ENCODE results near the gene SGPP1. TPM values are rescaled to one million over a fixed set of nuclear protein-coding genes. Genes with fewer than 3 reads are reported as not detected.
"Not testable (repeated sequence)": the region's sequence is repeated elsewhere in the genome, so short reads cannot be mapped to it uniquely, and the experiment has no call there.

The SGPP1 gene
- total RNA-seq, 2 donors from 2014 or later = 12.1 to 13.1 TPM

DNA sequence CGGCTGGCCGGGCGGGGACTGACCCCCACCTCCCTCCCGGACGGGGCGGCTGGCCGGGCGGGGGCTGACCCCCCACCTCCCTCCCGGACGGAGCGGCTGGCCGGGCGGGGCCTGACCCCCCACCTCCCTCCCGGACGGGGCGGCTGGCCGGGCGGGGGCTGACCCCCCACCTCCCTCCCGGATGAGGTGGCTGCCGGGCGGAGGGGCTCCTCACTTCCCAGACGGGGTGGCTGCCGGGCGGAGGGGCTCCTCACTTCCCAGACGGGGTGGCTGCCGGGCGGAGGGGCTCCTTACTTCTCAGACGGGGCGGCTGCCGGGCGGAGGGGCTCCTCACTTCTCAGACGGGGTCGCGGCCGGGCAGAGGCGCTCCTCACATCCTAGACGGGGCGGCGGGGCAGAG lies 23.2 kb upstream of the SGPP1 start:
- not testable (repeated sequence) for H3K27ac Mint-ChIP-seq; H3K9me3 Mint-ChIP-seq; ATAC-seq (replicated peaks in 1 of 2); H3K36me3 Mint-ChIP-seq (ENCODE audit: insufficient read depth in 2 of 2); H3K27me3 Mint-ChIP-seq (ENCODE audit: low read depth); DNase-seq; H3K4me3 Mint-ChIP-seq
- peaks cover 10% of the 10 kb centered on the region for H3K4me1 Mint-ChIP-seq (ENCODE audit: low read depth)

DNA sequence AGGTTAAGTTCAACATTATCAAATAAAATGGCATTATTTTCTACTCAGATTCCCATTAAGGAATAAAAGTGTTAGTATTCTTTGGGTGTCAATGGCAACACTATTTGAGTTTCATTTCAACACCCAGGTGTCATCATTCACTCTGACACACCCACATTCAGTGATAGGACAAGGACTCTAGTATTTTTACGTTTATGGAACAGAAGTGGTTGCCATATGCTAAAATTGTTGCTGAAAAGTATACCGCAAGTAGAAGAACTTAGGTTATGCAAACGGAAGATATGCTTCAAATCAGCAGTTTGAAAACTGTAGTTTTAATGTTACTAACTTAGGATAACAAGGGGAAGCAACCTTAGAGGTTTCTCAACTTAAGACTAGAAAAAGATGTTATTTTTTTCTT lies 20.0 kb upstream of the SGPP1 start:
- no peak overlapping the region for H3K4me3 Mint-ChIP-seq
- no peaks in the 10 kb centered on the region for H3K9me3 Mint-ChIP-seq
- peaks cover 20% of the 10 kb centered on the region for H3K4me1 Mint-ChIP-seq (ENCODE audit: low read depth)
- no peak for ATAC-seq (replicated peaks in 1 of 2)
- no peaks in the 10 kb centered on the region for H3K36me3 Mint-ChIP-seq (ENCODE audit: insufficient read depth in 2 of 2)
- DNase-seq = no peak
- no peak overlapping the region for H3K27ac Mint-ChIP-seq
- no peaks in the 10 kb centered on the region for H3K27me3 Mint-ChIP-seq (ENCODE audit: low read depth)

DNA sequence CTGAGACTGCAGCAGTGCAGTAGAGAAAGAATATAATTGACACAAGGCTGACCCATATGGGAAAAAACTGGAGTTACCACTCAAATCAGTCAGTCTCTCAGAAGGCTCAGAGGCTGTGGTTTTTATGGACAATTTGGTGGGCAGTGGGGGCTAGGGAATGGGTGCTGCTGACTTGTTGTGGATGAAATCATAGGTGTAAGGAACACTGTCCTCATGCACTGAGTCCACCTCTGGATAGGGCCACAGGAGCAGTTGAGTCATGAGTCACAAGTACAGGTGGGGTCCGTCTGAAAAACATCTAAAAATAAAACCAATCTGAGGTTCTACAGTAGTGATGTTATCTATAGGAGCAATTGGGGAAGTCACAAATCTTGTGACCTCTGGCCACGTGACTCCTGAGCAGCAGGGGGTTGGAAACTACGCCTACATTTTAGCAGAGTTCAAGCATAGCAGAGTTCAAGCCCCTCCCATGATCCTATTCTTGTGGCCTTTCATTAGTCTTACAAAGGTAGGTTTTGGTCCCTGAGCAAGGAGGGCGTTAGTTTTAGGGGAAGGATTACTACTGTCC lies 18.1 kb upstream of the SGPP1 start:
- H3K4me1 Mint-ChIP-seq (ENCODE audit: low read depth) = peaks cover 16% of the 10 kb centered on the region
- H3K9me3 Mint-ChIP-seq = no peaks in the 10 kb centered on the region
- no peak overlapping the region for H3K27ac Mint-ChIP-seq
- H3K36me3 Mint-ChIP-seq (ENCODE audit: insufficient read depth in 2 of 2) = no peaks in the 10 kb centered on the region
- DNase-seq (peak in 1 of 2 donors; percentile 12), ATAC-seq (replicated peaks in 1 of 2) (peak; percentile 60 to 63)
- H3K27me3 Mint-ChIP-seq (ENCODE audit: low read depth) = no peaks in the 10 kb centered on the region
- no peak overlapping the region for H3K4me3 Mint-ChIP-seq

DNA sequence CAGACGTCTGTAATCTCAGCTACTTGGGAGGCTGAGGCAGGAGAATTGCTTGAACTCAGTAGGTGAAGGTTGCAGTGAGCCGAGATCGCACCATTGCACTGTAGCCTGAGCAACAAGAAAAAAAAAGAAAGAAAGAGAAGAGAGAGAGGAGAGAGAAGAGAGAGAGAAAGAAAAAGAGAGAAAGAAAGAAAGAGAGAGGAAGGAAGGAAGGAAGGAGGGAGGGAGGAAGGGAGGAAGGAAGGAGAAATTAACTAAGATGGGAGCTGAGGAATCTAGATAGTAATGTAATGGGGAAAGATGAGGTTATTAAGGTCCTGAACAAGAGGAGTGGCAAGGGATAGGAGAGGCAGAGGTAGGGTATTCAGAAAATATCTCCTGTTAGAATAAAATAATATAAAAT lies 17.4 kb upstream of the SGPP1 start:
- H3K27me3 Mint-ChIP-seq (ENCODE audit: low read depth) = no peaks in the 10 kb centered on the region
- no peak for ATAC-seq (replicated peaks in 1 of 2)
- DNase-seq = no peak
- no peaks in the 10 kb centered on the region for H3K9me3 Mint-ChIP-seq
- no peaks in the 10 kb centered on the region for H3K36me3 Mint-ChIP-seq (ENCODE audit: insufficient read depth in 2 of 2)
- H3K4me1 Mint-ChIP-seq (ENCODE audit: low read depth) = peaks cover 16% of the 10 kb centered on the region
- H3K4me3 Mint-ChIP-seq = no peak overlapping the region
- H3K27ac Mint-ChIP-seq = no peak overlapping the region

DNA sequence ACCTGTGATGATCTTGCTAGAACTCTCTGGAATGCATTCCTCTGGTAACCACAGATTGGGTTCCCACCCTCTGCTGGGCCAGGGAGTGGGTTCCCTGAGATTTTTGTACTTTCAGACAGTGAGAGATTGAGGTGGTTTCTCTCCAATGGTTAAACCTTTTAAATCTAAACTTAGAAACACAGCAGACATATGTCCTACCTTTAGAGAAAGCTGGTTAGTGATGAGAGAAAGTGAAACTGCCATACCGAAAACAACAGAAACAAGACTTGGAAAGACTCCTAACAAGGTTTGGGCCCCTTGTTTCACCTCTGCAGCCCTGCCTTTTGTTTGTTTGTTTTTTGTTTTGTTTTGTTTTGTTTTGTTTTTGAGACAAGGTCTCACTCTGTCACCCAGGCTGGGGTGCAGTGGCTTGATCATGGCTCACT lies 9.7 kb upstream of the SGPP1 start:
- H3K36me3 Mint-ChIP-seq (ENCODE audit: insufficient read depth in 2 of 2) = no peaks in the 10 kb centered on the region
- ATAC-seq (replicated peaks in 1 of 2) (peak; percentile 84 to 85), DNase-seq (no peak)
- no peaks in the 10 kb centered on the region for H3K9me3 Mint-ChIP-seq
- peak overlapping the region; percentile 50 to 58 for H3K4me3 Mint-ChIP-seq
- H3K27ac Mint-ChIP-seq = peak overlapping the region; percentile 76
- peaks cover 16% of the 10 kb centered on the region for H3K4me1 Mint-ChIP-seq (ENCODE audit: low read depth)
- no peaks in the 10 kb centered on the region for H3K27me3 Mint-ChIP-seq (ENCODE audit: low read depth)

DNA sequence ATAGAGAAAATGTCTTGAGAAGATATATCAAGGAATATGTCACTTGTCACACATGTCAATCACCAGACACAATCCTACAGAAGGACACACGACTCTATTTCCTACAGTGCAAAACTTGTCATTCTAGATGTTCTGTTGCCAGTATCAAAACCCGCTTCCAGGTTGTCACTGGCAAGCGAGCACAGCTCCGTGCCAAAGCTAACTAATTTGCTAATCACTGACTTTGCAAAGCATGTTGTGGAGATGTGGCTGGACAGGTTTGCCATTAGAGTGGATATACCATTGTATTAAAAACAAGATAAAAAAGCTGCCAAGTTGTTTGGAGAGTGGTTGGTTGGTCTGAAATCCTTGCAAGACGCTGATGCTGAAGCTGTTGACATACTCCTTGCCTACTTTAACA lies 7.9 kb upstream of the SGPP1 start:
- Mint-ChIP-seq H3K27me3 (ENCODE audit: low read depth) (no peaks in the 10 kb centered on the region), H3K4me3 (no peak overlapping the region), H3K9me3 (no peaks in the 10 kb centered on the region), H3K36me3 (ENCODE audit: insufficient read depth in 2 of 2) (no peaks in the 10 kb centered on the region), H3K27ac (no peak overlapping the region), H3K4me1 (ENCODE audit: low read depth) (peaks cover 16% of the 10 kb centered on the region)
- ATAC-seq (replicated peaks in 1 of 2) (no peak), DNase-seq (no peak)

DNA sequence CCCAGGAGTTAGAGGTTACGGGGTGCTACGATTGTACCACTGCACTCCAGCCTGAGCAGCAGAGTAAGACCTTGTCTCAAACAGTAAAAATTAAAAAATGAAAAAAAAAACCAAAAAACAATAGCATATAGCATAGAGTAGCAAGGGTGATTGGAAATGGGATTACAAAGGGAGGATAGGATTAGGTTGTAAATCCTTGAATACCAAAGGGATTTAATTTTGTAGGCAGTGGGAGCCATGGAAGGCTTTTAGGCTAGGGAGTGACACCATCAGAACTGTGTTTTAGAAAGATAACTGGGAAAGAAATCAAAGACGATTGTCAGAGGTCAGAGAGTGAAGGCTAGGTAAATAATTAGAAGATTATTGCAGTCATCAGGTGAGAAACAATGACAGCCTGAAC lies 2.8 kb upstream of the SGPP1 start:
- ATAC-seq (replicated peaks in 1 of 2) (no peak), DNase-seq (no peak)
- Mint-ChIP-seq H3K4me1 (ENCODE audit: low read depth) (peaks cover 23% of the 10 kb centered on the region), H3K9me3 (no peaks in the 10 kb centered on the region), H3K4me3 (no peak overlapping the region), H3K27ac (no peak overlapping the region), H3K27me3 (ENCODE audit: low read depth) (no peaks in the 10 kb centered on the region), H3K36me3 (ENCODE audit: insufficient read depth in 2 of 2) (peaks cover 4 to 5% of the 10 kb centered on the region in 2 donors)

DNA sequence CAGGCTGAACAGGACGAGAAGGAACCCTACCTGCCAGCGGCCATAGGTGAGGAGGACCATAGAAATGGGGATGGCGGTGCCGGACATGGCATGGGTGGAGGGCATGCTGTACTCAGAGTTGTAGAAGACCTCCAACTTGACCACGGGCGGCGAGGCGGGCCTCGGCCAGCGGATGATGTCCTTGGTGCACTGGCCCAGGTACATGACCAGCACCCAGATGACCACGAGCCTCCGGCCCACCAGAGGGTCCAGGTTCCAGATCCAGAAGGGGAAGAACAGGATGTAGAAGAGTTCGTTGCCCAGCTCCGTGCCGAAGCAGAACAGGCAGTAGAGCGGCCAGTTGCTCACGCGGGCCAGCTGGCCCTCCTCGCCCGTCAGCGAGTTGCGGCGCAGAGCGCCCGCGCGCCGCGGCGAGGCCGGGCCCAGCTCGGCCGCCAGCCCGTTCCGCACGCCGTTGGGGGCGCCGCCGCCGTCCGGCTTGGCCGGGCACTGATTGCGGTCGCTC lies 582 bp downstream of the SGPP1 start:
- peak overlapping the region; percentile 94 for H3K27ac Mint-ChIP-seq
- H3K4me1 Mint-ChIP-seq (ENCODE audit: low read depth) = peaks cover 47% of the 10 kb centered on the region
- ATAC-seq (replicated peaks in 1 of 2) (peak; percentile 60 to 67), DNase-seq (peak; percentile 20 to 31)
- H3K36me3 Mint-ChIP-seq (ENCODE audit: insufficient read depth in 2 of 2) = peaks cover 4 to 5% of the 10 kb centered on the region in 2 donors
- no peaks in the 10 kb centered on the region for H3K27me3 Mint-ChIP-seq (ENCODE audit: low read depth)
- H3K4me3 Mint-ChIP-seq = peak overlapping the region; percentile 95 to 98
- no peaks in the 10 kb centered on the region for H3K9me3 Mint-ChIP-seq

DNA sequence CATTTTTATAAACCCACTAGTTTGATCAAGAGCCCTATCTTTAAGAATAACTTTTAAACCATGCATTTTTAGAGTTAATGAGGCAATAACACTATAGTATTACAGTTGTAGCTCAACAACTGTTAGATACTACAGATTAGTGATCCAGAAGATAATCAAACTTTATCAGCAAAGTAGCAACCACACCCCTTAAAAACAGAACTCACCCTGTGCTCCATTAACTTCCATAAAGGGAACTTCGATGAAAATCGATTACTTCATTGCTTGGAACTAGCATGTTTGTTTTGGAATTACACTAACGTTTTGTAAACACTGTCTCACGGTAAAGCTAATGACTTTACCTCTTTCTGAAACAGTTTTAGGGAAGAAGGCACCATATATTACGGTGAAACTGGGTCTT lies 1.4 kb downstream of the SGPP1 start:
- ATAC-seq (replicated peaks in 1 of 2) = no peak
- DNase-seq = no peak
- Mint-ChIP-seq H3K27ac (peak overlapping the region; percentile 94), H3K4me3 (peak overlapping the region; percentile 95 to 98), H3K4me1 (ENCODE audit: low read depth) (peaks cover 47% of the 10 kb centered on the region), H3K36me3 (ENCODE audit: insufficient read depth in 2 of 2) (peaks cover 4 to 7% of the 10 kb centered on the region in 2 donors), H3K27me3 (ENCODE audit: low read depth) (no peaks in the 10 kb centered on the region), H3K9me3 (no peaks in the 10 kb centered on the region)

DNA sequence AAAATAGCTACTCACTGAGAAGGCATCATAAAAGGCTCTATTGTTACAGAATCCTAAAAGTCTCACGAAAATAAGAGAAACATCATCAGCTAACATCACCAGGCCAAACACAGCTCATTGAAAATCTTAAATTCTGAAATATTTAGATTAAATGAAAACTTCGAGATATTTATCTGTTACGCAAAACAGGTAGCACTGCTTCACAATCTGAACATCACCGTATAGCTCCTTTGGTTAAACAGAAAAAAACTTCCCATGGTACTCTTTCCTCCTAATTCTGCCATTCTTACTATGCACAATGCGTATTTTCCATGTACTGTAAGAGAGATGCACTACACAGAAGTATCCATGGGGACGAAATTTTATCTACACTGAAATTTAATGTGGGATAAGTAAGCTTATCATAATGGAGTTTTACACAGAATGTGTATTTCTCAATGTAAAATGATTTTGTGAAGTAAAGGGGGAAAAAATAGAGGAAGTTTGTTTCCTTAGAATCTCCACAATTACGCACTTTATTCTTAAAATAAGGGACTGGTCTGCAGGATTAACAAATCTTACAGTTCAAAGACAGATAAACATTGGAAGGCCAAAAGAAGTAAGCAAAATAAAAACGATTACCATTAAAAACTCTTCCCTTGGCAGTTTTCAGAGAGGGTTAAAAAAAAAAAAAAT lies 1.9 kb downstream of the SGPP1 start:
- peaks cover 4 to 7% of the 10 kb centered on the region in 2 donors for H3K36me3 Mint-ChIP-seq (ENCODE audit: insufficient read depth in 2 of 2)

DNA sequence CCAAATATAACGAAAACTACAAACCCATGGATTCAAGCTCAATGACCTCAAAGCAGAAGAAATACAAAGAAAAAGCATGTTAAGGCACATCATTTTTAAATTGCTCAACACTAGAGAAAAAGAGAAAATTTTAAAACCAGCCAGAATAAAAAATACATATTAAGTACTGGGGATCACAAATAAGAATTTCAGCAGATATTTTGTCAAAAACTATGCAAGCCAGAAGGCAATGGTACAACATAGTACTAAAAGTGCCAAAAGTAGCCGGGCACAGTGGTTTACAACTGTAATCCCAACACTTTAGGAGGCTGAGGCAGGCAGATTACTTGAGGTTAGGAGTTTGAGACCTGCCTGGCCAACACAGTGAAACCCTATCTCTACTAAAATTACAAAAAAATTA lies 10.2 kb downstream of the SGPP1 start:
- H3K27me3 Mint-ChIP-seq (ENCODE audit: low read depth) = no peaks in the 10 kb centered on the region
- peaks cover 10 to 28% of the 10 kb centered on the region in 2 donors for H3K36me3 Mint-ChIP-seq (ENCODE audit: insufficient read depth in 2 of 2)
- peaks cover 3 to 6% of the 10 kb centered on the region in 2 donors for H3K9me3 Mint-ChIP-seq
- H3K27ac Mint-ChIP-seq = no peak overlapping the region
- no peak overlapping the region for H3K4me3 Mint-ChIP-seq
- ATAC-seq (replicated peaks in 1 of 2) (no peak), DNase-seq (no peak)
- peaks cover 12% of the 10 kb centered on the region for H3K4me1 Mint-ChIP-seq (ENCODE audit: low read depth)

More for the DNA sequence above, 1.9 kb downstream of the SGPP1 start:
- Mint-ChIP-seq H3K9me3 (no peaks in the 10 kb centered on the region), H3K27me3 (ENCODE audit: low read depth) (no peaks in the 10 kb centered on the region), H3K4me1 (ENCODE audit: low read depth) (peaks cover 47% of the 10 kb centered on the region), H3K4me3 (peak overlapping the region; percentile 95 to 98), H3K27ac (peak overlapping the region; percentile 94)
- ATAC-seq (replicated peaks in 1 of 2) = no peak
- DNase-seq = no peak

DNA sequence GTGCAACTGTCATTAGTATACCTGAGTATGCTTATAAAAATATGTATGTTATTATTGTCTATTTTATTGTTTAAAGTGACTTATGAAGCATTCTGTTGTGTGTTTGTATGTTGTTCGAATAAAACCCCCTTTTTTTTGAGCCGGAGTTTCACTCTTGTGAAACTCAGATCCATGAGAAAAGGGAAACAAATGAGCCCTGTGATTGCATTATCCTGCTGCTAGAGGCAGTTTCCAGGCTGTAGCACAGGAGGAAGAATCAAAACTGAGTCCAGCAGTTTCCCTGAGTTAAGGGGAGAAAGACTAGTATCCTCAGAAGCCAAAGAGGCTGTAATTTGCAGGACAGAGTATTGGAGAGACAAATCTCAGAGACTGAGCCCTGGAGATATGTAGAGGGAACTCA lies 12.5 kb downstream of the SGPP1 start:
- Mint-ChIP-seq H3K4me1 (ENCODE audit: low read depth) (peaks cover 22% of the 10 kb centered on the region), H3K27ac (no peak overlapping the region), H3K9me3 (peaks cover 3 to 6% of the 10 kb centered on the region in 2 donors), H3K27me3 (ENCODE audit: low read depth) (no peaks in the 10 kb centered on the region), H3K4me3 (no peak overlapping the region), H3K36me3 (ENCODE audit: insufficient read depth in 2 of 2) (peaks cover 11 to 27% of the 10 kb centered on the region in 2 donors)
- no peak for ATAC-seq (replicated peaks in 1 of 2)
- no peak for DNase-seq

DNA sequence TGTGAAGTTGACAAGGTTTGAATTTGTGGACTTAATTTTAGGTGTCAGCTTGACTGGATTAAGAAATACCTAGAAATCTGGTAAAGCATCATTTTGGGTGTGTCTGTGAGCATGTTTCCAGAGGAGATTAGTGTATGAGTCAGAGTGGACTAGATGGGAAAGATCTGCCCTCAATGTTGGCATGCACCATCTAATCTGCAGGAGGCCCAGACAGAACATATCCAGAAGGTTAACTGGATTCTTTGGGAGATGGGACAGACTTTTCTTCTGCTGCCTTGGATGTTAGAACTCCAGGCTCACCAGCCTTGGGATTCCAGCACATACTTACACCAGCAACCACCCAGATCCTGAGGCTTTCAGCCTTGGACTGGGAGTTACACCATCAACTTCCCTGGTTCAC lies 14.1 kb downstream of the SGPP1 start:
- H3K27ac Mint-ChIP-seq = peak overlapping the region; percentile 47
- no peaks in the 10 kb centered on the region for H3K27me3 Mint-ChIP-seq (ENCODE audit: low read depth)
- peaks cover 24% of the 10 kb centered on the region for H3K4me1 Mint-ChIP-seq (ENCODE audit: low read depth)
- H3K4me3 Mint-ChIP-seq = no peak overlapping the region
- H3K36me3 Mint-ChIP-seq (ENCODE audit: insufficient read depth in 2 of 2) = peaks cover 11 to 24% of the 10 kb centered on the region in 2 donors
- ATAC-seq (replicated peaks in 1 of 2) (no peak), DNase-seq (no peak)
- peaks cover 3 to 6% of the 10 kb centered on the region in 2 donors for H3K9me3 Mint-ChIP-seq

Measured in activated T-cell treated with anti-CD3 and anti-CD28 coated beads, Interleukin-2, amount 50 U/mL, for 72 hours (primary cell).